HG02973 (cell line): ENCODE results near the gene ARL16.
A peak's percentile ranks its signal among the peaks of the same experiment; 100 is the strongest.
"Not testable (repeated sequence)": the region's sequence is repeated elsewhere in the genome, so short reads cannot be mapped to it uniquely, and the experiment has no call there.

ENCODE experiments used
- ATAC-seq: cut with Tn5 transposase; IDR thresholded peaks from one replicate; pipeline ENCODE4 v1.9.1; 2021; ENCODE audit warnings: moderate library complexity; ENCODE audit not compliant: unreplicated experiment

ARL16 gene

DNA sequence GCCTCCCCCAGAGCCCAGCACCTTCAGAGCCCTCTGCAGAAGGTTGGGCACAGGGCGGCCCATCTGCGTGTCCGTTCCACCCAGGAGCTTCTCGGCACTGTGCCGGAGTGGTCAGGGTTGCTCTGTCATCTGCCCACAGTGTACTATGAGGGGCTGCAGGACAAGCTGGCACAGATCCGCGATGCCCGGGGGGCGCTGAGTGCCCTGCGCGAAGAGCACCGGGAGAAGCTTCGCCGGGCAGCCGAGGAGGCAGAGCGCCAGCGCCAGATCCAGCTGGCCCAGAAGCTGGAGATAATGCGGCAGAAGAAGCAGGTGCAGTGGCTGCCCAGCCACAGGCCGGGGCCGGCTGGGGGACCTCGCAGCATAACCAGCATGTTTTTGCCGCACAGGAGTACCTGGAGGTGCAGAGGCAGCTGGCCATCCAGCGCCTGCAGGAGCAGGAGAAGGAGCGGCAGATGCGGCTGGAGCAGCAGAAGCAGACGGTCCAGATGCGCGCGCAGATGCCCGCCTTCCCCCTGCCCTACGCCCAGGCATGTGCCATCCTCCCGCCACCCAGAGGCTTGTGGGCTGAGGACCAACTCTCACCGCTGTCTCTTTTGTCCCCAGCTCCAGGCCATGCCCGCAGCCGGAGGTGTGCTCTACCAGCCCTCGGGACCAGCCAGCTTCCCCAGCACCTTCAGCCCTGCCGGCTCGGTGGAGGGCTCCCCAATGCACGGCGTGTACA, 12.8 kb upstream of the ARL16 start:
- no peak for ATAC-seq

DNA sequence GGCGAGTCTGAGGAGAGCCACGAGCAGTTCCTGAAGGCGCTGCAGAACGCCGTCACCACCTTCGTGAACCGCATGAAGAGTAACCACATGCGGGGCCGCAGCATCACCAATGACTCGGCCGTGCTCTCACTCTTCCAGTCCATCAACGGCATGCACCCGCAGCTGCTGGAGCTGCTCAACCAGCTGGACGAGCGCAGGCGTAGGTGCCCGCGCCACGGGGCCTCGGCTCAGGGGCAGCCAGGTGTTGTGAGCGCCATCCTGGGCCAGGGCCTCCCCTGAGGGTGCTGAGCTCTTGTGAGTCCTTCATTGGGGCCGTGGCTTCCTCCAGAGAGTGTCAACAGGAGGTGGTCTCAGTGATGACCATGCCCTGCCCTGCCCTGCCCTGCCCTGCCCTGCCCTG, 12.2 kb upstream of the ARL16 start:
- no peak for ATAC-seq

DNA sequence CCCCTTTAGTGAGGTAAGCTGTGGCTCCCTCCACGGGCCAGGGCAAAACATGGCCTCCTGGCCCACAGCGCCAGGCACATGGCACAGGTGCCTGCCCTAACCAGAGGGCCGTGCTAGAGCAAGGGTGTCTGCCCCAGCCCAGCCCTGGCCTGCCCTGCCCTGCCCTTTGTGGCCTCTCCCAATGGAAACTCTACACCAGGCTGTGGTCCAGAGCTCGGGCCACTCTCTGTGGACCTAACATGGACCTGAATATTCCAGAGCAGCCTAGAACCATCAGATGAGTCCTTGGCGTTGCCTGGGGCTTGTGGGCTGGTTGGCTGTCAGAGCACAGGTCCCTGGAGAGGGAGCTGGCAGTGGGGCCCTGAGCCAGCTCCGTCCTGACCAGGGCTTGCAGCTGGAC, 11.6 kb upstream of the ARL16 start:
- ATAC-seq = no peak

DNA sequence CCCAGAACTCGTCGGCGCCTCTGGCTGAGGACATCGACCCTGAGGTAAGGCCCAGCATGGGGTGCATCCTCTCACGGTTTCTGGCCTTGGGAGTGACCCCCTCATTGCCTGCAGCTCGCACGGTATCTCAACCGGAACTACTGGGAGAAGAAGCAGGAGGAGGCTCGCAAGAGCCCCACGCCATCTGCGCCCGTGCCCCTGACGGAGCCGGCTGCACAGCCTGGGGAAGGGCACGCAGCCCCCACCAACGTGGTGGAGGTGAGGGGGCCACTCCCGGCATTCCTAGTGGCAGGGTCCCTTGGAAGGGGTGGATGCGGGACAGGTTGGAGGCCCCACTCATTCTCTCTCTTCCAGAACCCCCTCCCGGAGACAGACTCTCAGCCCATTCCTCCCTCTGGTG, 11.2 kb upstream of the ARL16 start:
- no peak for ATAC-seq

DNA sequence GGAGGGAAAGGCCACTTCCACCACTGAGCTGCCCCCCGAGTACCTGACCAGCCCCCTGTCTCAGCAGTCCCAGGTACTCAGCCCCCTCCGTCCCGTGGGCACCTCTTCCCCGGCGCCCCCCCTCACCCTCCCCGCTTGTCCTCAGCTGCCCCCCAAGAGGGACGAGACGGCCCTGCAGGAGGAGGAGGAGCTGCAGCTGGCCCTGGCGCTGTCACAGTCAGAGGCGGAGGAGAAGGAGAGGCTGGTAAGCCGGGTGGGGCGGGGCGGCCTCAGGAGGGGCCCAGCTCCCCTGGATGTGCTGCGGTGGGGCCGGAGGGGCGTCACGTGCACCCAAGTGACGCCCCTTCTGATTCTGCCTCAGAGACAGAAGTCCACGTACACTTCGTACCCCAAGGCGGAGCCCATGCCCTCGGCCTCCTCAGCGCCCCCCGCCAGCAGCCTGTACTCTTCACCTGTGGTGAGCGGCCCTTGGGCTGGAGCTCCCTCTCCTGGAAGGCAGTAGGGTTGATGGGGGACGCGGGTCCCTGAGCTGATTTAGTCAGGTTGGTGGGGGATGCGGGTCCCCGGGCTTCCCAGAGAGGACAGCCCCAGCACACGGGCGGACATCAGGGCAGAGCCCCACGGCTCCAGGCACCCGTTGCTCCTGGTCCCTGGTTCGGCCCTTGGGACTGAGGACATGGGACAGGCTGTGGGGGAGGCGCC, 10.1 kb upstream of the ARL16 start:
- ATAC-seq = no peak

DNA sequence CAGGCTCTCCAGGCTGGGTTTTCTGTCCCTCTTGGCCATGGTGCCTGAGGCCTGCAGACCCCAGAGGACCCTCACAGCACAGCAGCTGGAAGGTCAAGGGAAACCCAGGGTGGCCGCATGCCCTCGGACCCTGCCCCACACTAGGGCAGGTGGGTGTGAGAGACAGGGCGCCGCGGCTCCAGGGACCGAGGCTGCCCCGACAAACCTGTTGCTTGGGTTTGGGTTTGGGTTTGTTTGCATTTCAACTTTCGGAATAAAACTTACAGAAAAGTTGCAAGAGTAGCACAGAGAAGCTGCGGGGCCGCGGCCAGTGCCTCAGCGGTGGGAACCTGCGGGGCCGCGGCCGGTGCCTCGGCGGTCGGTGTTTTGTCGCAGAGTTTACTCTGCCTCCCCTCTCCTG, 8.0 kb upstream of the ARL16 start:
- ATAC-seq = no peak

DNA sequence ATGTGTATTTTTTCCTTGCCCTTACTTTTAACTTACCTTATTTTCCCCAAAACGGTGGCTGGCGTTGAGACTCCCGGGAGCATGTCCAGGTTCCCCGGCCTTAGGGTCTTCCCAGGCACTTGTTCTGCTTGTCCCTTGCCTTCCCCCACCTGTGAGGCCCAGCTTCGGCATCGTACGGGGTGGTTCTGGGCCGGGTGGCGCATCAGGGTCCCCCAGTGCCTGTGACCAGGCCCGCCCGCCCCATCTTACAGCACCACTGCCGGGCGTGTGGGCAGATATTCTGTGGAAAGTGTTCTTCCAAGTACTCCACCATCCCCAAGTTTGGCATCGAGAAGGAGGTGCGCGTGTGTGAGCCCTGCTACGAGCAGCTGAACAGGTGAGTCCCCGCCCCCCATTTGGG, 7.6 kb upstream of the ARL16 start:
- ATAC-seq = no peak

DNA sequence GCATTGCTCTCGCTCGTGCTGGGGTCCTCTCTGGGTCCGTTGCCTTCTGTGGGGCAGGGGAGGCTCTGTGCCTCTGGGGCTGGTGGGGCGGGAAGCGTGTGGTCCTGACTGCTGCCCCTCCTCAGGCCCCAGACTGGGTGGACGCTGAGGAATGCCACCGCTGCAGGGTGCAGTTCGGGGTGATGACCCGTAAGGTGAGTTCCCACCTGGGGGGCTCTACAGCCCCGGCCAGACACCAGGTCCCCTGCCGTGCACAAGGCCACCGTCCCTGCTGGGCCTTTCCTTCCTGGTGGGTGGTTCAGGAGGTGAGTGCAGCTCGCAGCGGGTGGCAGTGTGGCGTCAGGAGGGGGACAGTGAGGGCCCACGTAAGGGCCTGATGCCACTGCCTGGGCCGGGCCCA, 7.0 kb upstream of the ARL16 start:
- ATAC-seq = no peak

DNA sequence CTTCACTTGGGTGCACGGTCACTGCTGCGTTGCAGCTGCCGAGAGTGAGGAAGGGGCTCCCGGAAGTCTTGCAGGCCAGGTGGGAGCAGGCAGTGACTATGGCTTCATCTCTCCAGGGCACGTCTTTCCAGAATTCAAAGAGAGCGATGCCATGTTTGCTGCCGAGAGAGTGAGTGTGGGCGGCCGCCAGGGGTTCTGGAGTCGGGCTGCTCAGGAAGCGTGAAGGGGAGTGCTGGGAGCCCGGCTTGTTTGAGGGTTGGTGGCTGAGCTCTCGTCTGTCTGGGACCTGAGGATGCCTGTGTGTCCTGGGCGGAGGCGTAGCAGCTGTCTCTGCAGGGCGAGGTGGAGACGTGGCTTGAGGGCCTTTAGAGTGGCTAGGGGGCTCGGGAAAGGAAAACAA, 6.5 kb upstream of the ARL16 start:
- ATAC-seq = no peak

DNA sequence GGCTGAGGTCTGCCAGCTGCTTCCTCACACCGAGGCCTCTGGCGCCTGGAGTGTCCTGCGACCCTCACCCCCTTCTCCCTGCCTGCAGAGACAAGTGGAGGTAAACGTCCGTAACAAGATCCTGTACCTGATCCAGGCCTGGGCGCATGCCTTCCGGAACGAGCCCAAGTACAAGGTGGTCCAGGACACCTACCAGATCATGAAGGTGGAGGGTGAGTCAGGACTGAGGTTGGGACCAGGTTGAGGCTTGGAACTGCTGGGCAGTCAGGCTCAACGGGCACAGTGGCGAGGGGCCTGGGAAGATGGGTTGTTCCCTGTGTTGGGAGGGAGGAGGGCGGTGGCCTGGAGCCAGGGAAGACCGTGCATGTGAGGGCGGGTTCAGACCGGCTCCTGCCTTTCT, 5.0 kb upstream of the ARL16 start:
- no peak for ATAC-seq

DNA sequence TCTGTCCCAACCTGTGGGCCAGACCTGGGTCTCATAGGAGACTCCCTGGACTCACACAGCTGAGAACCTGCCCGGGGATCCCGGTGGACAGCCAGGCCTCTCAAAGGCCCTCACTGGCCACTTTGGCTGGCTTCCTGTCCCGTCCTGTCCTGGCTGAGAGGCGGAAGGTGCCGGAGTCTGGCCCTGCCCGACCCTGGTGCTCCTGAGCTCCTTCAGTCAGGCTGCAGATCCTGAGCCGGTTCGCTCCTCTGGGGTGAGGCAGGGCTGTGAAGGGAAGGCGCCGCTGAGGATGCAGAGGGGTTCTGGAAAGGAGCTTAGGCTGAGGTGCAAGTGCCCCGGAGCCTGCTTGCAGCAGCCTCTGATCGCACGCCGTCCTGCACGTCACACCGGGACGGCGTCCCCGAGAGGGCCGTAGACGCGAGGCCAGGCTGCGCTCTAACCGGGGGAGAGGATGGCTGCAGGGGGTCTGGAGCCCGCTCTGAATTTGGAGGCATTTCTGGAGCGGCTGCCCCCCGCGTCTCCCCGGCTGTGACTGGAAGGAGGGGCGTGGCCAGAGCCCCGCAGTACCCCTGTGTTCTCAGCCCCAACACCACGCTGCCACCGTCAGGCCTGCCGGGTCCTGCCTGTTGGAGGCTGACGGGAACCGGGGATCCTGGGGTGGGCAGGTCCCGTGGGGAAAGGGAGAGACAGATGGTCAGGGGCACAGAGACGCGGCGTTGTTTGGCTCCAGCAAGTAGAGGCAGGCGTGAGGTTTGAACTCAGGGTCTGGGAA, 4.4 kb upstream of the ARL16 start:
- ATAC-seq = no peak

DNA sequence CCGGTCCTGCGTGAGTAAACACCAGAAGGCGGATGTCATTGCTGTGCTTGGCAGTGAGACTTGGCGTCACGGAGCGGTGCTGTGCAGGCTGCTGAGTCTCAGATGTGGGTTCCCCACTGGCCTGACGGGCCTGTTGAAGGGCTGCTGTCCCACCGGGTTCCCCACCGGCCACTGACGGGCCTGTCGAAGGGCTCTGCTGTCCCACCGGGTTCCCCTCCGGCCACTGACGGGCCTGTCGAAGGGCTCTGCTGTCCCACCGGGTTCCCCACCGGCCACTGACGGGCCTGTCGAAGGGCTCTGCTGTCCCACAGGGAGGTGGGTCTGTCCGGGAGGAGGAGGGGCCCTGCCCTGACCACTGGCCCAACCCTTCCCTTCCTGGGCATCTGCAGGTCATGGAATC, 3.0 kb upstream of the ARL16 start:
- no peak for ATAC-seq

DNA sequence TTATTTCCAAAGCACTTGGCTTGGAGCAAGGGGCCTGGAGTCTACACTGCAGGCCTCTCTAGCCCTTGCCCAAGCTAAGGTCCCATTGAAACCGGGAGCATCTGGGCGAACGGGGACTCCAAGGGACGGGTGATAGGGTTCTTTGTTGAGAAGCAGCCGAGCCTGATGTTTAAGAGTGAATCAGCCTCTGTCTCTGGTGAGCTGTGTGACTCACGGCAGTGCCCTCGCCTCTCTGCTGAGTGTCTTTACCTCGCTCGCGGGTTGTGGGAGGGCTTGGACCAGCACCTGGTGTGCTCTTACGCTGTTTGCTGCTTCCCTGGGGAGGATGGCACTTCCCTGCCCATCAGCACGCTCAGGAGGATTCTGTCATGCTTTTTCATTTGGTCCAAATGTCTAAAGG, 1.5 kb upstream of the ARL16 start:
- ATAC-seq = no peak

DNA sequence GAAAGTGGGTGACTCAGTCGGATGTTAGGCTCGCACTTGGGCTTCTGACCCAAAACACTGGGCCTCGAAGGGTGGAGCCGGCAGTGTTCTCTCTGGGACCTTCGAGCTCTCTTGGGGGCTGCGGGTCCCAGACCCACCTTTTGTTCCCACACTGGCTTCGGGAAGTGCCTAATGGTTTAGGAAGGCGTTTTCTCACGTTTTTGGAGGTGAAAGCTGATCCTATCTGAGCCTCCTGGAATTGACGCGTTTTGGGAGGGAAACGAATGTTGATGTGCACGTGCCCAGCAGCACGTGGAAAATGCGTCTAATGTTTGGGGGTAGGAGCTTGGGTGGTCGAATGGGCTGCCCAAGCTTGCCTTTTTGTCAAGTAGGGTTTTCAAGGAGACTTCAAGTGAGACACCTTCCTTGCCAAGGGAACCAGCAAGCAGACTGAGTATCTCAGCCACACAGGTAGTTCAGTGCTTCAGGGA, 880 bp upstream of the ARL16 start:
- ATAC-seq = peak; percentile 1

DNA sequence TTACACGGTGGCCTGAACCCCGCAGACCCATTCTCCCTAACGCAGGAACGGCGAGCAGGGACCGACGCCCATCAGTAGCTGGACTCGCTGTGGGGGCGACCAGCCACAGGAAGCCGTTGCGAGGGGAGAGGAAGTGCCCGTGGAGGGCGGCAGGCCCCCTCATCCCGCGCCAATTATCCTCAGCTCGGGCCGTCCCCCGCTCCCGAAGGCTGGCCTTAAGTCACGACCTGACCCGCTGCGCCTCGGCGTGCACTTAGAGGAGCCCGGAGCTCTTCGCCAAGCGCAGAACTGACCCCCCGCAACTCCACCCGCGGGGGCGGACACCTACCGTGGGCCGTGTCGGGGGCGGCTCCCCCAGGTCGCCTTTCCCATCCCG, 401 bp downstream of the ARL16 start:
- peak; percentile 7 for ATAC-seq

DNA sequence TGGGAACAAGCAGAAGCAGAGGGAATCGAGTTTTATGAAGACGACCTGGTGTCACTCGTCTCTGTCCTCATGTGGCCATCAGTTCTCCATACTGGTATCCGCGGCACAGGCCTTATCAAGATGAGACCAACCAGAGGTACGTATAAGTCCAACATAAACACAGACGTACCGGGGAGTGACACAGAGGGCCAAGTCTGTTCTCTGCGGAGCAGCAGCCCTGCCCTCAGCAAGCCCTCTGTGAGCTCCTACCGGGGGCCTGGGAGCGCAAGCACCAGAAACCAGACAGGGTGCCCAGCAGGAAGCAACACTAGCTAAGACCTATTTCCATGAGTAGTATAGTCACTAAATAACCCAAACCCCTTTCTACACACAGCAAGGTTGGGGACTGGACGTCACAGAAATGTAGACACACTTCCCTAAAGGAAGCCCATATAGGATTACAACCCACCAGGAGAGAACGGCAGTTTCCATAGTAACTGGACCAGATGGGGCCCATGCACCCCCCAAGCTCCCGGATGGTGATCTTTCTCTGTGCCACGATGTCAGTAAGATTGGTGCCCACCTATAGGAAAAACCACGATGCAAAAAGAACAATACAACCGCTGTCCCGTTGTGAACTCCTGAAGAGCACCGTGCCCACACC, 911 bp downstream of the ARL16 start:
- no peak for ATAC-seq

DNA sequence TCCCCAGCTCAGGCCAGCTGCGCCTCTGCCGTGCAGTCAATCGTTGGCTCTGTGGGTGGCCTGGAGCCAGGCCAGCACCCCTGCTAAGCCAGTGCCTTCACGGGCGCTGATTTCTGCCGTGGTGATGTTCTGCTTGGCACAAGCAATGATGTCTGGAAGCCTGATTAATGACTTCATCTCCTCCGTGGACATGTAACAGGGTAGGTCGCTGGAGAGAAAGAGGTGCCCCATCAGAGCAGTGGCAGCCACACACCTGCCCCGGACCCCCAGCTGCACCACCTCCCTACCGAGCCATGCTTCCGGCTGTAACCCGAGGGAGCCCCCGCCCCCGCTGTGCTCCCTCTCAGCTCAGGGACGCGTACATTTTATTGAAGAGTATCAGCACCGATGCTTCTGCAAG, 1.9 kb downstream of the ARL16 start:
- no peak for ATAC-seq

DNA sequence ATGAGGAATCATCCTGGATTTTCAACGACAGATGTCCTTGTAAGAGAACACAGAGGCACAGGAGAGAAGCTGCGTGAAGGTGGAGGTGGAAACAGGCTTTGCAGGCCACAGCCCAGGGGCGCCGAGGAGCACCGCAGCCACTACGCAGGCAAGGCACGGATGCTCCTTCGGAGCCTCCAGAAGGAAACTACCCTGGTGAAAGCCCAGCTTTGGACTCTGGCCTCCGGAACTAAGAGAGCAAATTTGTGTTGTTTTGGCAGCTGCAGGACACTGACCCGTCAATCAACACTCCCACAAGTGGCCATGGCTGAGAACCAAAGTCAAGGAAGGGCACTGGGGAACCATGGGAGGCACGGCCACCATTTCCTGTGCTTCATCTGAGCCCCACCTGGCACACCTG, 3.4 kb downstream of the ARL16 start:
- no peak for ATAC-seq

DNA sequence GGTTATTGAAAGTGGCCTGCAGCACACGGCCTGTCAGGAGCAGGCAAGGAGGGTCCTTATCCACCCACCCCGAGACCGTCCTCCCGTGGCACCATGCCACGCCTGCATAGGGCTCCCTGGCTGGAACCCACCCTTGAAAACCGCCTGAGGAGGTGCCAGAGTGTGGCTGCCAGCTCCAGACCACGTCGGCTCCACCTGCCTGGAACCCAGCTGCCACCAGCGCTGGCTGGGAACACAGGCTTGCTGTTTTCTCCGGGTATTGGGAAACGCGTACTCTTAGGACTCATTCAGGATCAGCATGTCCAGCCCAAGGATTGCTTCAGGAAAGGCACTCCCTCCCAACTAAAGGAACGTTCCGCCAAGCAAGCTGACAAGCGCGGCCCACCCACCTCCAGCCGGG, 6.7 kb downstream of the ARL16 start:
- no peak for ATAC-seq

DNA sequence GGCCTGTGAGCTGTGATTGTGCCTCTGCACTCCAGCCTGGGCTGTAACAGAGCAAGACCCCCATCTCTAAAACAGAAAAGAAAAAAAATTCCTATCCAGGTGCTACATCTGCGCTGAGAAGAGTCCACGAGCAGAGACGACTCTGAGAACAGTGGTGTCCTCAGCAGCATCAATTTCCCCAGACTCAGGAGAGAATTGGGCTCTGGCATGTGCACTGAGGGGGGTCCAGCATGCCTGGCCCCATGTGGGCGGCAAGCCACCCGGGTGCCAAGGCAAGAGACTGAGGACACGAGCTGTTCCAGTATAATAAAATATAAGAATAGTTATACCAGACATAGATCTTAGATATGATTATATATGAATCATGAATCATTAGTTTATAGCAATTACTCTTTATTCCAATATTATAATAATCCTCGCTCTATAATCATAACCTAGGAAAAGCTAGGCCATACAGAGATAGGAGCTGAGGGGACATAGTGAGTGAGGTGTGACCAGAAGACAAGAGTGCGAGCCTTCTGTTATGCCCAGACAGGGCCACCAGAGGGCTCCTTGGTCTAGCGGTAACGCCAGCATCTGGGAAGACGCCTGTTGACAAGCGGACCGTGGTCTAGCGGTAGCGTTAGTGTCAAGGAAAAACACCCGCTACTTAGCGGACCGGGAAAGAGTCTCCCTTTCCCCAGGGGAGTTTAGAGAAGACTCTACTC, 7.9 kb downstream of the ARL16 start:
- not testable (repeated sequence) for ATAC-seq
